ENCODE results near the gene CMTM7. TPM values are rescaled to one million over a fixed set of nuclear protein-coding genes. Genes with fewer than 3 reads are reported as not detected.

Gene CMTM7
- polyA plus RNA-seq, 3 donors = 100 to 148 (median 146) TPM

DNA sequence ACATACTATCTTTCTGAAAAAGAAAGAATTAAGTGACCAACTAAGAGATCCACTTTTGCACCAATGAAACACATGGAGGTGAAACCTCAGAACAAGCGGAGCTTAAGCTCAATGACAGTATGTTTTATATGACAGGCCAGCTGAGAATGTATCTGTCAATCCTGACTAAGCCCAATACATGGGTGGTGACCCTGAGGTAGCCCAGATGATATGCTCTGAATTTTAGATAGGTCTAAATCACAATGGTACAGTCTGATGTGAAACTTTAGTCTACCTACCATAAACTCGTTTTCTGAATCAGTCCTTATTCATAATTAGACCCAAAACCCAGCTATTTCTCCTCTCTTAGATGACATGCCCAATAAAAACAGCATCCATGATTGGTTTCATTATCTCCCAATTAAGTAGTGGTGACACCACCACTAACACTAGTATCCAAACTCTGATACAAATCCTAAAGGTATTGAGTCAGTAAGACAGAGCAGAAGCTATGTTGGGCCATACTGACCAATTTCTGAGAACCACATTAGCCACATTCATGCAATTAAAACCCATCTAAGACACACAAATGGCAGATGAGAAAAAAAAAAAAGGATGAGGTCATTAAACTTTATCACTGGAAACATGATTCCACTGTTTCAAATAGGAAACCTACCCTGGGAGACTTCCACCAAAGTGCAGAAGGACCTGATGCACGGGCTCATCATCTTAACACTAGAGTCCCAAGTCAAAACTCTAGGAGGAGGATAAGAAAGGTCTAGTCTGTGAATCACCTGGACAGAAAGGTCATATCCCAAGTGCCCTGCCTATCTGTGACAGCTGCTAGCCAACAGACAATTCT lies 90.4 kb downstream of the CMTM7 start:
- peaks cover 25 to 46% of the 10 kb centered on the region in 2 donors for H3K4me1 ChIP-seq (ENCODE audit: control insufficient read depth in 1 of 2, insufficient read depth in 2 of 2, low read length in 2 of 2)
- H3K27ac Mint-ChIP-seq = peak overlapping the region in 6 of 7 donors; percentile 12 to 72 (median 57)

DNA sequence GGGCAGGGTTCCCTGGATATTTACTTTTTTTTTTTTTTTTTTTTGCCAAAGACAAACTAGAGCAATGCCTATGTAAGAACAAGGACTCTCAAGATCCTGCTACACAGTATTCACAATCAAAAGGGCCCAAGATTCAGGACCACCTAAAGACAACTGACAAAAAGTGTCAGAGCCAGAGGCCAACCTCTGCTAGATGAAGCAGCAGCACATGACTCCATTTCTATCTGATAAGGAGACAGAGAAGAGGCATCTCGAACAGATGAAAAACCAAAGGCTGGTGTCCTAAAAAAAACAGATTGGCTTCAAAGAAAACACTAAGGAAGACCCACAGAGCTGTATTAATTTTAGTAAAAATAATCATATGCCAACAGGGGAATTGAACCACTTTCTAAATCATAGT lies 91.0 kb downstream of the CMTM7 start:
- TF ChIP-seq, protein P1, sequence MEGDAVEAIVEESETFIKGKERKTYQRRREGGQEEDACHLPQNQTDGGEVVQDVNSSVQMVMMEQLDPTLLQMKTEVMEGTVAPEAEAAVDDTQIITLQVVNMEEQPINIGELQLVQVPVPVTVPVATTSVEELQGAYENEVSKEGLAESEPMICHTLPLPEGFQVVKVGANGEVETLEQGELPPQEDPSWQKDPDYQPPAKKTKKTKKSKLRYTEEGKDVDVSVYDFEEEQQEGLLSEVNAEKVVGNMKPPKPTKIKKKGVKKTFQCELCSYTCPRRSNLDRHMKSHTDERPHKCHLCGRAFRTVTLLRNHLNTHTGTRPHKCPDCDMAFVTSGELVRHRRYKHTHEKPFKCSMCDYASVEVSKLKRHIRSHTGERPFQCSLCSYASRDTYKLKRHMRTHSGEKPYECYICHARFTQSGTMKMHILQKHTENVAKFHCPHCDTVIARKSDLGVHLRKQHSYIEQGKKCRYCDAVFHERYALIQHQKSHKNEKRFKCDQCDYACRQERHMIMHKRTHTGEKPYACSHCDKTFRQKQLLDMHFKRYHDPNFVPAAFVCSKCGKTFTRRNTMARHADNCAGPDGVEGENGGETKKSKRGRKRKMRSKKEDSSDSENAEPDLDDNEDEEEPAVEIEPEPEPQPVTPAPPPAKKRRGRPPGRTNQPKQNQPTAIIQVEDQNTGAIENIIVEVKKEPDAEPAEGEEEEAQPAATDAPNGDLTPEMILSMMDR (IDR thresholded peaks at IDR 0.05) = no peak
- H3K79me2 ChIP-seq (ENCODE audit: insufficient read depth, low read length) = peaks cover 79% of the 10 kb centered on the region
- WGBS (ENCODE audit: insufficient coverage) = 100% methylated on average over 1 of the region's 1 CpG
- no peaks in the 10 kb centered on the region for H4K20me1 ChIP-seq (ENCODE audit: insufficient read depth, low read length)
- Mint-ChIP-seq H3K4me3 (no peak overlapping the region), H3K9me3 (peaks cover 0 to 2% (median 0%) of the 10 kb centered on the region in 7 donors), H3K36me3 (peaks cover 63 to 80% of the 10 kb centered on the region in 2 donors), H3K27me3 (ENCODE audit: low read depth in 3 of 3) (no peaks in the 10 kb centered on the region), H3K27ac (peak overlapping the region in 6 of 7 donors; percentile 12 to 72 (median 38)), H3K4me1 (peaks cover 49% of the 10 kb centered on the region)
- H2AFZ ChIP-seq (ENCODE audit: insufficient read depth, low read depth, low read length, poor library complexity, severe bottlenecking) = no peak overlapping the region
- no peak for DNase-seq
- H3K9me3 ChIP-seq (replicated peaks in 1 of 2; ENCODE audit: control insufficient read depth in 1 of 2, insufficient read depth in 1 of 2, low read length in 2 of 2) = no peaks in the 10 kb centered on the region
- H3K36me3 ChIP-seq (replicated peaks in 1 of 2; ENCODE audit: control insufficient read depth in 1 of 2, insufficient read depth in 2 of 2, low read length in 2 of 2) = peaks cover 40 to 65% of the 10 kb centered on the region in 2 donors
- no peak overlapping the region for H3K9ac ChIP-seq (ENCODE audit: insufficient read depth, low read length, poor library complexity, severe bottlenecking)
- H3K27me3 ChIP-seq (ENCODE audit: control insufficient read depth in 2 of 2, insufficient read depth in 2 of 2, low read length in 2 of 2) = no peaks in the 10 kb centered on the region
- peaks cover 25 to 39% of the 10 kb centered on the region in 2 donors for H3K4me1 ChIP-seq (ENCODE audit: control insufficient read depth in 1 of 2, insufficient read depth in 2 of 2, low read length in 2 of 2)
- intact Hi-C loops (cut with micrococcal nuclease) = no loop called here
- H3K4me3 ChIP-seq (replicated peaks in 1 of 3; ENCODE audit: low read depth in 2 of 3, low read length in 3 of 3) = no peak overlapping the region
- H3K4me2 ChIP-seq (replicated peaks; ENCODE audit: extremely low read depth, low read length, poor library complexity, severe bottlenecking) = no peak overlapping the region
- H3K27ac ChIP-seq (ENCODE audit: low read depth in 1 of 2, low read length in 2 of 2) = peak overlapping the region in 1 of 2 donors; percentile 33

More for the DNA sequence above, 90.4 kb downstream of the CMTM7 start:
- Mint-ChIP-seq H3K9me3 (peaks cover 0 to 2% (median 0%) of the 10 kb centered on the region in 7 donors), H3K27me3 (ENCODE audit: low read depth in 3 of 3) (no peaks in the 10 kb centered on the region), H3K4me1 (peaks cover 53% of the 10 kb centered on the region), H3K4me3 (no peak overlapping the region), H3K36me3 (peaks cover 60 to 77% of the 10 kb centered on the region in 2 donors)
- peaks cover 75% of the 10 kb centered on the region for H3K79me2 ChIP-seq (ENCODE audit: insufficient read depth, low read length)
- H3K27ac ChIP-seq (ENCODE audit: low read depth in 1 of 2, low read length in 2 of 2) = peak overlapping the region in 1 of 2 donors; percentile 33
- intact Hi-C loops (cut with micrococcal nuclease) = no loop called here
- H3K27me3 ChIP-seq (ENCODE audit: control insufficient read depth in 2 of 2, insufficient read depth in 2 of 2, low read length in 2 of 2) = no peaks in the 10 kb centered on the region
- peaks cover 34 to 58% of the 10 kb centered on the region in 2 donors for H3K36me3 ChIP-seq (replicated peaks in 1 of 2; ENCODE audit: control insufficient read depth in 1 of 2, insufficient read depth in 2 of 2, low read length in 2 of 2)
- WGBS (ENCODE audit: insufficient coverage) = 100% methylated on average over 1 of the region's 3 CpGs
- no peak overlapping the region for H3K4me2 ChIP-seq (replicated peaks; ENCODE audit: extremely low read depth, low read length, poor library complexity, severe bottlenecking)
- no peaks in the 10 kb centered on the region for H3K9me3 ChIP-seq (replicated peaks in 1 of 2; ENCODE audit: control insufficient read depth in 1 of 2, insufficient read depth in 1 of 2, low read length in 2 of 2)
- H3K9ac ChIP-seq (ENCODE audit: insufficient read depth, low read length, poor library complexity, severe bottlenecking) = no peak overlapping the region
- H4K20me1 ChIP-seq (ENCODE audit: insufficient read depth, low read length) = no peaks in the 10 kb centered on the region
- H3K4me3 ChIP-seq (replicated peaks in 1 of 3; ENCODE audit: low read depth in 2 of 3, low read length in 3 of 3) = no peak overlapping the region
- no peak overlapping the region for H2AFZ ChIP-seq (ENCODE audit: insufficient read depth, low read depth, low read length, poor library complexity, severe bottlenecking)
- no peak for DNase-seq
- TF ChIP-seq, protein P1 (IDR thresholded peaks at IDR 0.05) = no peak
